WTC11 (cell line): ENCODE measurements around the gene TSPAN10.

Experiments
- ETV6 ChIP-seq: sonication (generic); formaldehyde crosslinking; IDR thresholded peaks from 2 replicates; pipeline ENCODE4 v1.8.1; 2022; ENCODE audit warnings: mild to moderate bottlenecking, missing genetic modification reagents
- MAX ChIP-seq: sonication (generic); formaldehyde crosslinking; IDR thresholded peaks from 2 replicates; pipeline ENCODE4 v1.8.0; 2022; ENCODE audit warnings: mild to moderate bottlenecking, missing genetic modification reagents
- PRDM15 ChIP-seq: sonication (generic); formaldehyde crosslinking; IDR thresholded peaks from 2 replicates; pipeline ENCODE4 v1.8.0; 2022; ENCODE audit warnings: missing genetic modification reagents
- ZNF219 ChIP-seq: sonication (generic); formaldehyde crosslinking; IDR thresholded peaks from 2 replicates; pipeline ENCODE4 v1.8.0; 2023; ENCODE audit warnings: missing genetic modification reagents, mild to moderate bottlenecking, borderline replicate concordance
- ZNF232 ChIP-seq: sonication (generic); formaldehyde crosslinking; IDR thresholded peaks from 2 replicates; pipeline ENCODE4 v1.8.0; 2022; ENCODE audit warnings: mild to moderate bottlenecking, missing genetic modification reagents
- TF ChIP-seq, protein P1 (sequence below): fragments of 200-600 bp; IDR thresholded peaks from 2 replicates; pipeline ENCODE4 v1.8.0; 2022; ENCODE audit warnings: antibody characterized with exemption
- TF ChIP-seq, protein P2 (sequence below): sonication (generic); formaldehyde crosslinking; IDR thresholded peaks from 2 replicates; pipeline ENCODE4 v1.8.1; 2022; ENCODE audit warnings: mild to moderate bottlenecking, missing genetic modification reagents, moderate library complexity, borderline replicate concordance
- TF ChIP-seq, protein P3 (sequence below): fragments of 250-450 bp; sonication (Bioruptor Pico); IDR thresholded peaks from 2 replicates; pipeline ENCODE4 v2.1.2; 2022; ENCODE audit warnings: mild to moderate bottlenecking, moderate library complexity

DNA sequence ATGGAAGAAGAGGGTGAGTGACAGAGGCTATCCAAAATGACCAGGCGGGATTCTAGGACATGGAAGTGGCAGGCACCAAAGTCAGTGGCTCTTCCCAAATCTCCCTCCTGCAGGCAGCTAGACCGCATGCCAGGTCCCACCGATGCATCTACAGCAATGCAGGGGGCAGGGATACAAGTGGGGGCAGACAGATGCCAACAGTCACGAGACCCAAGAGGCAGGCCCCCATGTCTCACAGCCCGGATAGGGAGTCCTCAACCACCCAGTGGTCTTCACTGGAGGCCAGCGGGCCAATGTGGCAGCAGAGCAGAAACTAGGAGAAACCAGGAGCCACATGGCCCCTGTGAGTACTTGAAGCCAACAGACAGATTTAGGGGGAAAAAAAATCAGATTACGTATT lies 20.1 kb upstream of the TSPAN10 start:
- TF ChIP-seq PRDM15 (no peak), MAX (CRISPR knock-in tag) (no peak), ETV6 (CRISPR knock-in tag) (no peak), ZNF219 (CRISPR knock-in tag) (no peak), ZNF232 (CRISPR knock-in tag) (no peak)
- TF ChIP-seq, protein P1, sequence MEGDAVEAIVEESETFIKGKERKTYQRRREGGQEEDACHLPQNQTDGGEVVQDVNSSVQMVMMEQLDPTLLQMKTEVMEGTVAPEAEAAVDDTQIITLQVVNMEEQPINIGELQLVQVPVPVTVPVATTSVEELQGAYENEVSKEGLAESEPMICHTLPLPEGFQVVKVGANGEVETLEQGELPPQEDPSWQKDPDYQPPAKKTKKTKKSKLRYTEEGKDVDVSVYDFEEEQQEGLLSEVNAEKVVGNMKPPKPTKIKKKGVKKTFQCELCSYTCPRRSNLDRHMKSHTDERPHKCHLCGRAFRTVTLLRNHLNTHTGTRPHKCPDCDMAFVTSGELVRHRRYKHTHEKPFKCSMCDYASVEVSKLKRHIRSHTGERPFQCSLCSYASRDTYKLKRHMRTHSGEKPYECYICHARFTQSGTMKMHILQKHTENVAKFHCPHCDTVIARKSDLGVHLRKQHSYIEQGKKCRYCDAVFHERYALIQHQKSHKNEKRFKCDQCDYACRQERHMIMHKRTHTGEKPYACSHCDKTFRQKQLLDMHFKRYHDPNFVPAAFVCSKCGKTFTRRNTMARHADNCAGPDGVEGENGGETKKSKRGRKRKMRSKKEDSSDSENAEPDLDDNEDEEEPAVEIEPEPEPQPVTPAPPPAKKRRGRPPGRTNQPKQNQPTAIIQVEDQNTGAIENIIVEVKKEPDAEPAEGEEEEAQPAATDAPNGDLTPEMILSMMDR, result no peak
- TF ChIP-seq, protein P2, sequence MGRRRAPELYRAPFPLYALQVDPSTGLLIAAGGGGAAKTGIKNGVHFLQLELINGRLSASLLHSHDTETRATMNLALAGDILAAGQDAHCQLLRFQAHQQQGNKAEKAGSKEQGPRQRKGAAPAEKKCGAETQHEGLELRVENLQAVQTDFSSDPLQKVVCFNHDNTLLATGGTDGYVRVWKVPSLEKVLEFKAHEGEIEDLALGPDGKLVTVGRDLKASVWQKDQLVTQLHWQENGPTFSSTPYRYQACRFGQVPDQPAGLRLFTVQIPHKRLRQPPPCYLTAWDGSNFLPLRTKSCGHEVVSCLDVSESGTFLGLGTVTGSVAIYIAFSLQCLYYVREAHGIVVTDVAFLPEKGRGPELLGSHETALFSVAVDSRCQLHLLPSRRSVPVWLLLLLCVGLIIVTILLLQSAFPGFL (CRISPR knock-in tag), result no peak
- TF ChIP-seq, protein P3, sequence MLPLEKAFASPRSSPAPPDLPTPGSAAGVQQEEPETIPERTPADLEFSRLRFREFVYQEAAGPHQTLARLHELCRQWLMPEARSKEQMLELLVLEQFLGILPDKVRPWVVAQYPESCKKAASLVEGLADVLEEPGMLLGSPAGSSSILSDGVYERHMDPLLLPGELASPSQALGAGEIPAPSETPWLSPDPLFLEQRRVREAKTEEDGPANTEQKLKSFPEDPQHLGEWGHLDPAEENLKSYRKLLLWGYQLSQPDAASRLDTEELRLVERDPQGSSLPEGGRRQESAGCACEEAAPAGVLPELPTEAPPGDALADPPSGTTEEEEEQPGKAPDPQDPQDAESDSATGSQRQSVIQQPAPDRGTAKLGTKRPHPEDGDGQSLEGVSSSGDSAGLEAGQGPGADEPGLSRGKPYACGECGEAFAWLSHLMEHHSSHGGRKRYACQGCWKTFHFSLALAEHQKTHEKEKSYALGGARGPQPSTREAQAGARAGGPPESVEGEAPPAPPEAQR (CRISPR knock-in tag), result no peak
